HepG2 (cell line): ENCODE measurements around the gene ZBTB46. TPM values are rescaled to one million over a fixed set of nuclear protein-coding genes. Genes with fewer than 3 reads are reported as not detected.
A peak's percentile ranks its signal among the peaks of the same experiment; 100 is the strongest.

Source experiments
- ATAC-seq: fragments of 200-7000 bp; cut with Tn5 transposase; 3 replicates; pipeline ENCODE4 v1.9.1; 2020; ENCODE audit warnings: mild to moderate bottlenecking, moderate library complexity
- BruUV-seq: library from RNA; stranded (reverse); fragments of 400-500 nt; replicated peaks from 2 replicates; lab custom pipeline; 2021; lab: Mats Ljungman, UMichigan
- CTCF ChIA-PET: fragments of 300-600 bp; formaldehyde crosslinking; extraction: SDS; loops from one replicate; lab custom pipeline; 2021; ENCODE audit warnings: low total read pairs, inconsistent platforms, low intra/inter-chr PET ratio; lab: Yijun Ruan, JAX
- POLR2A ChIA-PET: fragments of 350-600 bp; sonication (Branson Sonifier 250); formaldehyde crosslinking; loops from one replicate; lab custom pipeline; 2020; ENCODE audit warnings: antibody characterized with exemption, inconsistent platforms; lab: Yijun Ruan, JAX
- DNase-seq: peaks from one replicate; pipeline ENCODE4 v3.0.0-alpha.2; 2015; ENCODE audit warnings: low spot score
- FAIRE-seq: peaks from 3 replicates; lab custom pipeline; 2011; peaks lifted over from hg19 to GRCh38; lab: Jason Lieb, UNC
- H2AFZ ChIP-seq: one replicate; pipeline ENCODE4 v1.6.1; 2011; ENCODE audit warnings: low read length, inconsistent platforms
- H3K27ac ChIP-seq: fragments of 300-600 bp; 3 replicates; pipeline ENCODE4 v1.8.0; 2011; ENCODE audit warnings: mixed run types, mild to moderate bottlenecking, mixed read lengths, low read length, inconsistent platforms; ENCODE audit not compliant: insufficient read depth; ENCODE audit errors: extremely low read length
- H3K27me3 ChIP-seq, 2 experiments: fragments of 200-600 bp in 1 of 2; 2 replicates in 1 of 2; 3 replicates in 1 of 2; pipeline versions ENCODE4 v1.6.0 to v1.8.0; 2011; ENCODE audit warnings: low read length in 2 of 2, mild to moderate bottlenecking in 2 of 2, moderate library complexity in 2 of 2, inconsistent platforms in 1 of 2; ENCODE audit not compliant: insufficient read depth in 2 of 2, control insufficient read depth in 1 of 2
- H3K36me3 ChIP-seq, 2 experiments: fragments of 200-600 bp in 1 of 2; replicated peaks in 1 of 2; 2 replicates in 1 of 2; 3 replicates in 1 of 2; pipeline versions ENCODE4 v1.5.1 to v1.8.0; 2011; ENCODE audit warnings: low read length in 2 of 2, inconsistent platforms in 1 of 2; ENCODE audit not compliant: insufficient read depth in 2 of 2, control insufficient read depth in 1 of 2
- H3K4me1 ChIP-seq: 2 replicates; pipeline ENCODE4 v1.5.1; 2012; ENCODE audit warnings: low read length, inconsistent platforms; ENCODE audit not compliant: insufficient read depth
- H3K4me2 ChIP-seq: 2 replicates; pipeline ENCODE4 v1.6.0; 2011; ENCODE audit warnings: low read depth, low read length, inconsistent platforms
- H3K4me3 ChIP-seq, 3 experiments: fragments of 200-600 bp in 1 of 3; sonication (generic), shearing (Covaris generic) in 1 of 3; replicated peaks in 1 of 3; 2 replicates each; pipeline ENCODE4 v1.5.1; 2011 to 2016; ENCODE audit warnings: low read length in 3 of 3, inconsistent platforms in 2 of 3, low read depth in 2 of 3, mild to moderate bottlenecking in 2 of 3, control low read depth in 1 of 3, mixed read lengths in 1 of 3; ENCODE audit not compliant: insufficient read depth in 1 of 3
- H3K79me2 ChIP-seq: one replicate; pipeline ENCODE4 v1.6.1; 2011; ENCODE audit warnings: low read length, inconsistent platforms; ENCODE audit not compliant: insufficient read depth
- H3K9ac ChIP-seq: 2 replicates; pipeline ENCODE4 v1.6.0; 2011; ENCODE audit warnings: mild to moderate bottlenecking, low read depth, low read length, inconsistent platforms; ENCODE audit not compliant: insufficient read depth
- H3K9me3 ChIP-seq: 2 replicates; pipeline ENCODE4 v1.5.1; 2012; ENCODE audit warnings: mild to moderate bottlenecking, low read length
- H4K20me1 ChIP-seq: 2 replicates; pipeline ENCODE4 v1.6.0; 2011; ENCODE audit warnings: inconsistent platforms, mild to moderate bottlenecking, low read length, moderate library complexity; ENCODE audit not compliant: insufficient read depth
- BCL6 ChIP-seq: IDR thresholded peaks from 2 replicates; pipeline ENCODE4 v1.6.1; 2016; ENCODE audit warnings: missing genetic modification reagents, missing compliant biosample characterization
- ETS1 ChIP-seq: sonication (generic); formaldehyde crosslinking; IDR thresholded peaks from 2 replicates; pipeline ENCODE4 v1.4.0; 2020; ENCODE audit warnings: missing genetic modification reagents
- HOXA3 ChIP-seq: sonication (generic); formaldehyde crosslinking; IDR thresholded peaks from 2 replicates; pipeline ENCODE4 v1.5.0; 2020; ENCODE audit warnings: missing genetic modification reagents
- MXD1 ChIP-seq: sonication (generic); formaldehyde crosslinking; IDR thresholded peaks from 2 replicates; pipeline ENCODE4 v1.4.0; 2020; ENCODE audit warnings: mild to moderate bottlenecking, missing genetic modification reagents
- RBM39 ChIP-seq: fragments of 200-400 bp; formaldehyde crosslinking; IDR thresholded peaks from one replicate; pipeline ENCODE4 v1.6.1; 2018; ENCODE audit warnings: antibody characterized with exemption, mild to moderate bottlenecking, low read depth, low read length; ENCODE audit not compliant: poor library complexity, severe bottlenecking
- ZNF644 ChIP-seq: IDR thresholded peaks from 2 replicates; pipeline ENCODE4 v1.6.1; 2016; ENCODE audit warnings: low read depth
- ZNF687 ChIP-seq: sonication (generic); formaldehyde crosslinking; IDR thresholded peaks from 2 replicates; pipeline ENCODE4 v1.5.1; 2020; ENCODE audit warnings: mild to moderate bottlenecking, missing genetic modification reagents, moderate library complexity
- WGBS: methylation state at CpG from one replicate; pipeline ENCODE4 v1.1.6; 2017; ENCODE audit warnings: low lambda C conversion rate; 5-methylcytosine and 5-hydroxymethylcytosine counted together
- in situ Hi-C: cut with HindIII; loops from 2 replicates; pipeline ENCODE4 v1.10.0; 2017; ENCODE audit warnings: low pct_unique_long_range_greater_than_20kb; ENCODE audit not compliant: extremely low pct_ligation_motif_present
- intact Hi-C: fragments of 100-400 bp; cut with micrococcal nuclease; formaldehyde crosslinking; loops from one replicate; pipeline ENCODE4 v1.10.0; 2022; ENCODE audit not compliant: unreplicated experiment
- polyA plus RNA-seq, 8 experiments: library from polyadenylated mRNA; depleted of rRNA in 3 of 8; stranded (reverse) in 7 of 8; unstranded in 1 of 8; fragments of >200 nt; fragmentation: Illumina TruSeq in 4 of 8; extraction: Trizol in 4 of 8; gene quantifications; 2 replicates each; pipeline versions ENCODE4 v1.2.1 to v1.2.3, GENCODE V29; 2011 to 2016; ENCODE audit warnings: low read depth in 4 of 8, missing spikeins in 1 of 8, mixed read lengths in 1 of 8; ENCODE audit not compliant: insufficient read depth in 1 of 8
- total RNA-seq, 5 experiments: library from RNA; depleted of rRNA; stranded (reverse); fragments of >200 nt; fragmentation: Illumina TruSeq; extraction: Trizol; gene quantifications; 2 replicates each; pipeline ENCODE4 v1.2.3, GENCODE V29; 2016; ENCODE audit warnings: low read depth in 1 of 5
- TF ChIP-seq, protein P1 (sequence below): sonication (generic); formaldehyde crosslinking; IDR thresholded peaks from 2 replicates; pipeline ENCODE4 v1.5.0; 2020; ENCODE audit warnings: mild to moderate bottlenecking, missing genetic modification reagents
- TF ChIP-seq, protein P2 (sequence below): sonication (generic); formaldehyde crosslinking; IDR thresholded peaks from 2 replicates; pipeline ENCODE4 v1.8.1; 2022; ENCODE audit warnings: low read depth, mild to moderate bottlenecking, missing genetic modification reagents

Gene ZBTB46
- total and polyA plus RNA-seq, 2 of the 13 experiments (the other 11 are each of a cell fraction or from before 2014, with no cell fraction given): 1.6 to 13.5 TPM

GRCh38 chr20:63747622-63748069, 83.4 kb downstream of the ZBTB46 start (continued):
- TF ChIP-seq, protein P1, sequence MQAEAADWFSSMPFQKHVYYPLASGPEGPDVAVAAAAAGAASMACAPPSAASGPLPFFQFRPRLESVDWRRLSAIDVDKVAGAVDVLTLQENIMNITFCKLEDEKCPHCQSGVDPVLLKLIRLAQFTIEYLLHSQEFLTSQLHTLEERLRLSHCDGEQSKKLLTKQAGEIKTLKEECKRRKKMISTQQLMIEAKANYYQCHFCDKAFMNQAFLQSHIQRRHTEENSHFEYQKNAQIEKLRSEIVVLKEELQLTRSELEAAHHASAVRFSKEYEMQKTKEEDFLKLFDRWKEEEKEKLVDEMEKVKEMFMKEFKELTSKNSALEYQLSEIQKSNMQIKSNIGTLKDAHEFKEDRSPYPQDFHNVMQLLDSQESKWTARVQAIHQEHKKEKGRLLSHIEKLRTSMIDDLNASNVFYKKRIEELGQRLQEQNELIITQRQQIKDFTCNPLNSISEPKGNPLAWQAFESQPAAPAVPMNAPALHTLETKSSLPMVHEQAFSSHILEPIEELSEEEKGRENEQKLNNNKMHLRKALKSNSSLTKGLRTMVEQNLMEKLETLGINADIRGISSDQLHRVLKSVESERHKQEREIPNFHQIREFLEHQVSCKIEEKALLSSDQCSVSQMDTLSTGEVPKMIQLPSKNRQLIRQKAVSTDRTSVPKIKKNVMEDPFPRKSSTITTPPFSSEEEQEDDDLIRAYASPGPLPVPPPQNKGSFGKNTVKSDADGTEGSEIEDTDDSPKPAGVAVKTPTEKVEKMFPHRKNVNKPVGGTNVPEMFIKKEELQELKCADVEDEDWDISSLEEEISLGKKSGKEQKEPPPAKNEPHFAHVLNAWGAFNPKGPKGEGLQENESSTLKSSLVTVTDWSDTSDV (CRISPR knock-in tag): peak; percentile 69; the same call in 1 of the 2 replicates
- TF ChIP-seq ZNF687 (CRISPR knock-in tag) (peak; percentile 38; the same call in 1 of the 2 replicates), BCL6 (CRISPR knock-in tag) (0 out of 2 replicates have a peak, but pooled peaks have one; percentile 17)

GRCh38 chr20:63746751-63747315, 84.2 kb downstream of the ZBTB46 start:
- no peaks in the 10 kb centered on the region for H4K20me1 ChIP-seq
- DNase-seq (no peak), FAIRE-seq (no peak), ATAC-seq (peak; percentile 1)
- in situ Hi-C loops (no loop called here), intact Hi-C loops (loop anchor here (10.0 kb wide), 1 partner anchor 118 kb away; the partner anchor contains the start of genes ABHD16B and TPD52L2)
- peak overlapping the region; percentile 16; the same call in 1 of the 2 replicates for H3K4me2 ChIP-seq
- no peaks in the 10 kb centered on the region for H3K9me3 ChIP-seq
- no peak overlapping the region for H2AFZ ChIP-seq
- H3K4me1 ChIP-seq: peaks cover 78% of the 10 kb centered on the region
- peaks cover 16 to 20% of the 10 kb centered on the region in 2 experiments; a peak in 4 of 5 replicates for H3K36me3 ChIP-seq
- H3K27me3 ChIP-seq: no peaks in the 10 kb centered on the region
- WGBS: 92% methylated on average over 46 of the region's 47 CpGs
- H3K9ac ChIP-seq: no peak overlapping the region
- ChIA-PET POLR2A (interaction anchor here (1.2 to 5.1 kb wide), 2 partner anchors 9 to 39 kb away, joined by 4 to 28 read pairs; partner anchors contain the start of genes ARFRP1, LIME1, SLC2A4RG and ZGPAT), CTCF (no interaction called here)
- BruUV-seq: no TSS peak
- H3K27ac ChIP-seq: no peak overlapping the region
- H3K4me3 ChIP-seq: no peak overlapping the region; a peak in 1 of 6 replicates
- H3K79me2 ChIP-seq: peaks cover 2% of the 10 kb centered on the region
- no peak for TF ChIP-seq ZNF644 (CRISPR knock-in tag)
- TF ChIP-seq RBM39: peak; percentile 11
- TF ChIP-seq MXD1 (CRISPR knock-in tag): 0 out of 2 replicates have a peak, but pooled peaks have one; percentile 1
- peak; percentile 16; the same call in 1 of the 2 replicates for TF ChIP-seq HOXA3
- TF ChIP-seq, protein P2, sequence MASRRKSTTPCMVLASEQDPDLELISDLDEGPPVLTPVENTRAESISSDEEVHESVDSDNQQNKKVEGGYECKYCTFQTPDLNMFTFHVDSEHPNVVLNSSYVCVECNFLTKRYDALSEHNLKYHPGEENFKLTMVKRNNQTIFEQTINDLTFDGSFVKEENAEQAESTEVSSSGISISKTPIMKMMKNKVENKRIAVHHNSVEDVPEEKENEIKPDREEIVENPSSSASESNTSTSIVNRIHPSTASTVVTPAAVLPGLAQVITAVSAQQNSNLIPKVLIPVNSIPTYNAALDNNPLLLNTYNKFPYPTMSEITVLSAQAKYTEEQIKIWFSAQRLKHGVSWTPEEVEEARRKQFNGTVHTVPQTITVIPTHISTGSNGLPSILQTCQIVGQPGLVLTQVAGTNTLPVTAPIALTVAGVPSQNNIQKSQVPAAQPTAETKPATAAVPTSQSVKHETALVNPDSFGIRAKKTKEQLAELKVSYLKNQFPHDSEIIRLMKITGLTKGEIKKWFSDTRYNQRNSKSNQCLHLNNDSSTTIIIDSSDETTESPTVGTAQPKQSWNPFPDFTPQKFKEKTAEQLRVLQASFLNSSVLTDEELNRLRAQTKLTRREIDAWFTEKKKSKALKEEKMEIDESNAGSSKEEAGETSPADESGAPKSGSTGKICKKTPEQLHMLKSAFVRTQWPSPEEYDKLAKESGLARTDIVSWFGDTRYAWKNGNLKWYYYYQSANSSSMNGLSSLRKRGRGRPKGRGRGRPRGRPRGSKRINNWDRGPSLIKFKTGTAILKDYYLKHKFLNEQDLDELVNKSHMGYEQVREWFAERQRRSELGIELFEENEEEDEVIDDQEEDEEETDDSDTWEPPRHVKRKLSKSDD (CRISPR knock-in tag): peak; percentile 65; the same call in 1 of the 2 replicates
- no peak for TF ChIP-seq ETS1 (CRISPR knock-in tag)
